Fibroblast of lung (primary cell): Measurements from ENCODE around the gene IQCF2. TPM values are rescaled to one million over a fixed set of nuclear protein-coding genes. Genes with fewer than 3 reads are reported as not detected.

Experiments used
- DNase-seq, 2 donors: peaks; one replicate each; pipeline versions ENCODE4 v3.0.0 to v3.0.0-alpha.2; 2010; ENCODE audit warnings: low read depth in 2 of 2
- H2AFZ ChIP-seq: 2 replicates; pipeline ENCODE4 v1.5.1; 2012; ENCODE audit warnings: low read length, control low read depth, inconsistent platforms
- H3K27ac ChIP-seq: 2 replicates; pipeline ENCODE4 v1.5.1; 2011; ENCODE audit warnings: low read length, control low read depth; ENCODE audit not compliant: insufficient read depth
- H3K27me3 ChIP-seq: 2 replicates; pipeline ENCODE4 v1.5.1; 2011; ENCODE audit warnings: mild to moderate bottlenecking, low read length; ENCODE audit not compliant: control insufficient read depth, insufficient read depth
- H3K36me3 ChIP-seq: 2 replicates; pipeline ENCODE4 v1.5.1; 2011; ENCODE audit warnings: low read length; ENCODE audit not compliant: control insufficient read depth, insufficient read depth
- H3K4me1 ChIP-seq: 2 replicates; pipeline ENCODE4 v1.5.1; 2011; ENCODE audit warnings: low read length; ENCODE audit not compliant: control insufficient read depth, insufficient read depth; ENCODE audit errors: extremely low read depth
- H3K4me2 ChIP-seq: 2 replicates; pipeline ENCODE4 v1.5.1; 2011; ENCODE audit warnings: low read length, control low read depth; ENCODE audit not compliant: insufficient read depth; ENCODE audit errors: extremely low read depth
- H3K4me3 ChIP-seq, 4 experiments: fragments of 200-600 bp in 1 of 4; sonication (generic) in 1 of 4; replicated peaks in 1 of 4; 2 replicates each; pipeline ENCODE4 v1.5.1; 2011 to 2016; ENCODE audit warnings: low read length in 4 of 4, low read depth in 3 of 4, mild to moderate bottlenecking in 3 of 4, control low read depth in 2 of 4, inconsistent platforms in 1 of 4, mixed read lengths in 1 of 4; ENCODE audit not compliant: insufficient read depth in 1 of 4; ENCODE audit errors: control extremely low read depth in 1 of 4
- H3K79me2 ChIP-seq: 2 replicates; pipeline ENCODE4 v1.5.1; 2012; ENCODE audit warnings: mild to moderate bottlenecking, low read length, inconsistent platforms; ENCODE audit not compliant: control insufficient read depth, insufficient read depth
- H3K9ac ChIP-seq: 2 replicates; pipeline ENCODE4 v1.5.1; 2011; ENCODE audit warnings: mild to moderate bottlenecking, low read length, control low read depth; ENCODE audit not compliant: insufficient read depth
- H3K9me3 ChIP-seq: 2 replicates; pipeline ENCODE4 v1.5.1; 2012; ENCODE audit warnings: low read depth, low read length; ENCODE audit not compliant: control insufficient read depth, insufficient read depth
- H4K20me1 ChIP-seq: 2 replicates; pipeline ENCODE4 v1.5.1; 2011; ENCODE audit warnings: low read length; ENCODE audit not compliant: control insufficient read depth, insufficient read depth; ENCODE audit errors: extremely low read depth
- CTCF ChIP-seq, 2 donors: IDR thresholded peaks in 1 of 2; conservative IDR thresholded peaks in 1 of 2; 1 replicate in 1 of 2; 2 replicates in 1 of 2; pipeline ENCODE4 v1.5.1; 2011 to 2012; ENCODE audit warnings: low read length in 2 of 2, control low read depth in 1 of 2, inconsistent platforms in 1 of 2, low read depth in 1 of 2, mild to moderate bottlenecking in 1 of 2
- EZH2 ChIP-seq: IDR thresholded peaks from 2 replicates; pipeline ENCODE4 v1.5.1; 2012; ENCODE audit warnings: low read length, control low read depth, mild to moderate bottlenecking; ENCODE audit errors: missing control alignments
- polyA plus RNA-seq, 2 donors: library from polyadenylated mRNA; depleted of rRNA in 1 of 2; stranded (reverse) in 1 of 2; unstranded in 1 of 2; fragments of >200 nt; gene quantifications; 2 replicates each; pipeline ENCODE4 v1.2.1, GENCODE V29; 2011 to 2012; ENCODE audit warnings: missing spikeins in 1 of 2
- total RNA-seq: library from RNA; depleted of rRNA; stranded (reverse); fragments of >200 nt; gene quantifications from 2 replicates; pipeline ENCODE4 v1.2.1, GENCODE V29; 2014

The IQCF2 gene
- total and polyA plus RNA-seq, 2 donors (not counting 1 experiment from before 2014, with no cell fraction given): not detected

- no peak overlapping the region for H3K4me2 ChIP-seq
- no peak overlapping the region for H3K9ac ChIP-seq
- TF ChIP-seq EZH2 (no peak), CTCF (conservative IDR thresholded peaks at IDR 0.05 in 1 of 2, IDR thresholded peaks at IDR 0.05 in 1 of 2; ENCODE audit: low read depth in 1 of 2, low read length in 2 of 2) (no peak)
- no peaks in the 10 kb centered on the region for H3K9me3 ChIP-seq
- no peaks in the 10 kb centered on the region for H3K27me3 ChIP-seq
- DNase-seq: no peak
- no peaks in the 10 kb centered on the region for H3K79me2 ChIP-seq
- H4K20me1 ChIP-seq: no peaks in the 10 kb centered on the region
- H3K27ac ChIP-seq: no peak overlapping the region
- H3K4me3 ChIP-seq: no peak overlapping the region
- H3K4me1 ChIP-seq: no peaks in the 10 kb centered on the region
- no peaks in the 10 kb centered on the region for H3K36me3 ChIP-seq
- no peak overlapping the region for H2AFZ ChIP-seq
Observed at GRCh38 chr3:51876186-51876585, 14.8 kb downstream of the IQCF2 start.

- no peak overlapping the region for H3K27ac ChIP-seq
- no peaks in the 10 kb centered on the region for H3K79me2 ChIP-seq
- no peaks in the 10 kb centered on the region for H3K9me3 ChIP-seq
- no peaks in the 10 kb centered on the region for H3K36me3 ChIP-seq
- DNase-seq: no peak
- TF ChIP-seq CTCF (conservative IDR thresholded peaks at IDR 0.05 in 1 of 2, IDR thresholded peaks at IDR 0.05 in 1 of 2; ENCODE audit: low read depth in 1 of 2, low read length in 2 of 2) (no peak), EZH2 (no peak)
- no peak overlapping the region for H2AFZ ChIP-seq
- H3K27me3 ChIP-seq: no peaks in the 10 kb centered on the region
- no peaks in the 10 kb centered on the region for H4K20me1 ChIP-seq
- no peak overlapping the region for H3K4me3 ChIP-seq
- no peak overlapping the region for H3K9ac ChIP-seq
- H3K4me1 ChIP-seq: no peaks in the 10 kb centered on the region
- H3K4me2 ChIP-seq: no peak overlapping the region
Observed at GRCh38 chr3:51879937-51880336, 18.5 kb downstream of the IQCF2 start.

GRCh38 chr3:51886447-51886846, 25.0 kb downstream of the IQCF2 start:
- Histone ChIP-seq H4K20me1 (no peaks in the 10 kb centered on the region), H3K27me3 (no peaks in the 10 kb centered on the region), H3K4me3 (no peak overlapping the region), H2AFZ (no peak overlapping the region), H3K4me1 (no peaks in the 10 kb centered on the region), H3K36me3 (no peaks in the 10 kb centered on the region), H3K79me2 (no peaks in the 10 kb centered on the region), H3K27ac (no peak overlapping the region), H3K9ac (no peak overlapping the region), H3K4me2 (no peak overlapping the region), H3K9me3 (no peaks in the 10 kb centered on the region)
- TF ChIP-seq EZH2: no peak
- TF ChIP-seq CTCF (conservative IDR thresholded peaks at IDR 0.05 in 1 of 2, IDR thresholded peaks at IDR 0.05 in 1 of 2; ENCODE audit: low read depth in 1 of 2, low read length in 2 of 2): no peak
- DNase-seq: no peak
